HG03432 (cell line): ENCODE results near the gene SMCO3.

Source experiments
- ATAC-seq: cut with Tn5 transposase; IDR thresholded peaks from one replicate; pipeline ENCODE4 v1.9.1; 2021; ENCODE audit warnings: mild to moderate bottlenecking, moderate library complexity; ENCODE audit not compliant: unreplicated experiment

The SMCO3 gene

GRCh38 chr12:14814014-14814413 is at the start of gene SMCO3:
TSS of gene SMCO3 (minus strand) at chr12:14814182. CDS start at chr12:14806680, 7,502 bp downstream.
- ATAC-seq = no peak

DNA sequence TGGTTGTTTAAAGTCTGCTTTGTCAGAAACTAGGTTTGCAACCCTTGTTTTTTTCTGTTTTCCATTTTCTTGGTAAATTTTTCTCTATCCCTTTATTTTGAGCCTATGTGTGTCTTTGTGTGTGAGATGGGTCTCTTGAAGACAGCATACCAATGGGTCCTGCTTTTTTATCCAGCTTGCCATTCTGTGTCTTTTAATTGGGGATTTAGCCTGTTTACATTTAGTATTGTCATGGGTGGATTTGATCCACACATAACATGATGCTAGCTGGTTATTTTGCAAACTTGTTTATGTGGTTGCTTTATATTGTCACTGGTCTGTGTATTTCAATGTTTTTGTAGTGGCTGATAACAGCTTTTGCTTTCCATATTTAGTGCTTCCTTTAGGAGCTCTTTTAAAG is 46.5 kb upstream of the SMCO3 start:
- ATAC-seq = no peak

DNA sequence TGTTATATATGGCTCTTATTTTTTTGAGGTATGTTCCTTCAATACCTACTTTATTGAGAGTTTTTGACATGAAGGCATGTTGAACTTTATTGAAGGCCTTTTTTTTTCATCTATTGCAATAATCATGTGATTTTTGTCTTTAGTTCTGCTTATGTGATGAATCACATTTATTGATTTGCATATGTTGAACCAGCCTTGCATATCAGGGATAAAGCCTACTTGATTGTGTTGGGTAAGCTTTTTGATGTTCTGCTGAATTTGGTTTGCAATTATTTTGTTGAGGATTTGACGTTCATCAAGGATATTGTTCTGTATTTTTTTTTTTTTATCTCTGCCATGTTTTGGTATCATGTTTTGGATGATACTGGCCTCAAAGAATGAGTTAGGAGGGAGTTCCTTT is 44.5 kb upstream of the SMCO3 start:
- ATAC-seq = no peak

- peak; percentile 72 for ATAC-seq
Measured at GRCh38 chr12:14854586-14855183, 40.7 kb upstream of the SMCO3 start.

DNA sequence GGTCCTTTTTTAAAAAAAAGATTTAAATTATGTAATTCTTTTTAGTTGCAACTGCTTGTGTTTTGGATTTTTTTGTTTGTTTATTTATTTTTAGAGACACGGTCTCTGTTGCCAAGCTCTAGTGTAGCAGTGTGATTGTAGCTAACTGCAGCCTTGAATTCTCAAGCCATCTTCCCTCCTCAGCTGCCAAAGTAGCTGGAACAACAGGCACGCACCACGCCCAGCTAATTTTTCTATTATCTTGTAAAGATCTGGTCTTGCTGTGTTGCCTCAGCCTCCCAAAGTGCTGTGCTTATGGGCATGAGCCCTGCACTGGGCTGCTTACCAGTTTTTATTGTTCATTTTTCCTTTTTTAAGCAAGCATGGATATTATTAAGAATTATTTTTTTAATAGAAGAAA is 40.0 kb upstream of the SMCO3 start:
- no peak for ATAC-seq

- ATAC-seq = no peak
Measured at GRCh38 chr12:14852880-14853279, 38.9 kb upstream of the SMCO3 start.

DNA sequence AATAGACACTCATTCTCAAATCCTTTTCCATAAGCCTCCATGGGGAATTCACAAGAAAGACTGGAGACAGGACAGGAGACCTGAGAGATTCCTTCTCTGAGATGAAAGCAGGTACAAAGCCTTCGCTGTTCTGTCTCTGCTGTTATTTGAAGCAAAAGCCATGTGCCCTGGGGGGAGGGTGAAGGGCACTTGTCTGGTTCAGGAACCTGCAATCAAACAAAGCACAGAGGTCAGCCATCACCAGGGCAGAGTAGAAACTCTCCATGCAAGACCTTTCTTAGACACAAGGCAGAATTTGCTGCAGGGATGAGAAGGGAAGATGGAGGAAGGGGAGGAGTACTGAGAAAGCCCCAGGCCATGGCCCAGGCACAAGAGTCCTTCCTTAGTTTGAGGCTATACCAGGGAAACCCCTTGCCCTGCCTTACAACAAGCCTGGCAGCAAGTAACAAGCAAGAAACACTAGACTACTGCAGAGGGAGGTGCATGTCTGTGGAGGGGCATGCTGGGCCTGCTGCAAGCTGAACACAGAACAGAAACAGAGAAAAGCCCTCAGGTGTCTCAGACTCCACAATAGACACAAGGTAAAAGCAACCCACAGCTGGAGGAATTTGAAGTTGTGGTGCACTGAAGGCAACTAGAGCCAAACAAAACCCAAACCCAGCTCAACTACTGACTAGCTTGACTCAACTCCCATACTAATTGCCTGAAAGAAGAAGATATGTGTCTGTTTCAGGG is 37.1 kb upstream of the SMCO3 start:
- peak; percentile 71 for ATAC-seq

DNA sequence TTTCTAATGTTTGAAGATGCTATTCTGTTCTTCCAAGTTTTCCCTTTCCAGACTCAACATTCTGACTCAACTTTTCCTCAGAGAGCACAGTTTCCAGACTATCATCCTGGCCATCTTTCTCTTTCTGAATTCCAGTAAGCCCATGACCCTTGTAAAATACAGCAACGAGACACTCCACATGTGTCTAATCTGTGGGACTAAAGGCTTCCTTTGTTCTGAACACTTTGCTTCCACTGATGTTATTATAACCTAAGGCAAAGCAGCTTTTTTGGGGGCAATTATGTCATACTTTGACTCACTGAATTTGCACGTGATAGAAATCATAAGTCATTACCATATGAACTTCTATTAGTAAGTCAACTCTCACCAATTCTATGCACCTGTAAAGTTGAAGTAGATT is 35.7 kb upstream of the SMCO3 start:
- no peak for ATAC-seq

DNA sequence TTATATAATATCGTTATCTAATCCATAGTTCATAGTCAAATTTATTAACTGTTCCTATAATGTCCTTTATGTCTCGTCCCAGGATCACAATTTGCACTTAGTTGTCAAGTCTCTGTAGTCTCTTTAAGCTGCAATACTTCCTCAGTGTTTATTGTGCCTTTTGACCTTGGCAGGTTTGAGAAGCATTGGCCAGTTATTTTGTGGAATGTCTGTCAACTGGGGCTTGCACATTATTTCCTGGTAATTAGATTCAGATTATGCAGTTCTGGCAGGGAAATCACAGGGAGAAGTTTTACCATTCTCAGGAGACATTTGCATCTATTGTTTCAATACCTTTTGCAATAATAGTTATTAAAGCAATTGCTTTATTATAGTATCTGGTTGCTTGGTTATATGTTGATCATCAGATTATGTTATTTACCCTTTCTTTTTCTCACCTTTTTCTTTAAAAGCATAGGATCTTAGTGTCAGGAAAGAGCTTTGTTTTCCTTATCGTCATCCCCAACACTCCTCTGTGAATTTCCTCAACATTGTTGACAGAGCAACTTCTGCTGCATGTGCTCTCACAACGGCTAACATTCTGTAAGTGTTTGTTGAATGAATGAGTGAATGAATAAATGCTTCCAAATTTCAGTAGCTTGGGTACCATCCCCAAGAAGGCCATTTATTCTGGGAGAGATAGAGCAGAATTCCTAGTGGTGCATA is 33.0 kb upstream of the SMCO3 start:
- ATAC-seq = no peak

- no peak for ATAC-seq
Measured at GRCh38 chr12:14846042-14846587, 32.1 kb upstream of the SMCO3 start.

- ATAC-seq = no peak
Measured at GRCh38 chr12:14845350-14845750, 31.4 kb upstream of the SMCO3 start.

GRCh38 chr12:14844401-14844800 is 30.4 kb upstream of the SMCO3 start:
- ATAC-seq = no peak

GRCh38 chr12:14843425-14843887 is 29.5 kb upstream of the SMCO3 start, which contains the start of gene ART4:
TSS of gene ART4 (minus strand) at chr12:14843526. CDS start at chr12:14843113, 413 bp downstream.
- ATAC-seq = no peak

GRCh38 chr12:14842315-14842714 is 28.3 kb upstream of the SMCO3 start:
- ATAC-seq = no peak

- no peak for ATAC-seq
Measured at GRCh38 chr12:14841761-14842160, 27.8 kb upstream of the SMCO3 start.

- no peak for ATAC-seq
Measured at GRCh38 chr12:14840616-14841015, 26.6 kb upstream of the SMCO3 start.

DNA sequence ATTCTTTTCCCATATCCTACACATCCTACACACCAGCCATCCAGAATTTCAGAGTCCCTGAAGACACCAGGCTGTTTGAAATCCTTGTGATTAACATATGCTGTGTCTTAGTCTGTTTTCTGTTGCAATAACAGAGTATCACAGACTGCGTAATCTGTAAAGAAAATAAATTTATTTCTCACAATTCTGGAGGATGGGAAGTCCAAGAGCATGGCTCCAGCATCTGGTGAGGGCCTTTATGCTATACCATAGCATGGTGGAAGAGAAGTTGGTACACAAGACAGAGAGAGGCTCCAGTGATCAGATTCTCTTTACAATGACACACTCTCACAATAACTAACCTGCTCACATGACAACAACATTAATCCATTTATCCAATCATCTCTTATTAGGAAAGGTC is 25.3 kb upstream of the SMCO3 start:
- ATAC-seq = no peak

GRCh38 chr12:14836336-14837210 is 22.6 kb upstream of the SMCO3 start:
- ATAC-seq = no peak

- ATAC-seq = no peak
Measured at GRCh38 chr12:14834509-14834908, 20.5 kb upstream of the SMCO3 start.

DNA sequence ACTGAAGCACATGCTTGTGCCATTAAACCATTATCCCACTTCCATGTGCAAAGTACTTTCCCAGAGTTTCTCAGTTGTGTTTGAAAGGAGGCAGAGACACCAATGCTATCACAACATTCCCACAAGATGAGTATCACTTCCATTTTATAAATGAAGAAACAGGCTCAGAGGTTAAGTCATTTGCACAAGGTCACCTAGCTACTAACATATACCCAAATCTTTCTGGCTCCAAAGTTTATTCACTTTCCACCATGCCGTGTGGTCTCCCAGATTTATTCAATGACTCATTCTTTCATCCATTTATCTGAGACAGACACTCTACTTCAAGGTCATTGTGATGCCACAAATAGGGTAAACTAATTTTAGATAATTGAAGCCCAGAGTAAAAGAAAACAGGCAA is 20.0 kb upstream of the SMCO3 start:
- no peak for ATAC-seq

DNA sequence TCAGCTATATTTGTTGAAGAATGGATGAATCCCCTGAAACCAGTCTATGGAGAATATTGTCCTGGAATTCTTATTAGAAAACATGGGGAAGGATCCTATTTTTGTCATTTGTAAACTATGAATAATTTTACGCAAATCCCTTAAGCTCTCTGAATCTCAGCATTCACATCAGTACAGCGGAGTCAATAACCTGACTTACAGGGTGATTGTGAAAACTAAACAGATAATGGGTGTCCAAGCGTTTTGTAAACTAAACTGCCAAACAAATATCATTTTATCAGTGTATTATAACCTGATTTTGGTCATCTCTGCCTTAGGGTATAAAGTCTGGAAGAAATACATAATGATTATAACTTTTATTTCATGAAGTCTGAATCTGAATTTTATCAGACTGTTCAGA is 19.4 kb upstream of the SMCO3 start:
- no peak for ATAC-seq
